Stimulated activated CD8-positive, alpha-beta memory T cell treated with anti-CD3 and anti-CD28 coated beads, Interleukin-15, amount 100 ng/mL, for 1 hour (primary cell): ENCODE data around the gene CRLF2.
"Not testable (repeated sequence)": the region's sequence is repeated elsewhere in the genome, so short reads cannot be mapped to it uniquely, and the experiment has no call there.

Experiments
- DNase-seq: peaks from one replicate; pipeline ENCODE4 v3.0.0-alpha.2; 2020; ENCODE audit warnings: low read depth

CRLF2 gene

DNA sequence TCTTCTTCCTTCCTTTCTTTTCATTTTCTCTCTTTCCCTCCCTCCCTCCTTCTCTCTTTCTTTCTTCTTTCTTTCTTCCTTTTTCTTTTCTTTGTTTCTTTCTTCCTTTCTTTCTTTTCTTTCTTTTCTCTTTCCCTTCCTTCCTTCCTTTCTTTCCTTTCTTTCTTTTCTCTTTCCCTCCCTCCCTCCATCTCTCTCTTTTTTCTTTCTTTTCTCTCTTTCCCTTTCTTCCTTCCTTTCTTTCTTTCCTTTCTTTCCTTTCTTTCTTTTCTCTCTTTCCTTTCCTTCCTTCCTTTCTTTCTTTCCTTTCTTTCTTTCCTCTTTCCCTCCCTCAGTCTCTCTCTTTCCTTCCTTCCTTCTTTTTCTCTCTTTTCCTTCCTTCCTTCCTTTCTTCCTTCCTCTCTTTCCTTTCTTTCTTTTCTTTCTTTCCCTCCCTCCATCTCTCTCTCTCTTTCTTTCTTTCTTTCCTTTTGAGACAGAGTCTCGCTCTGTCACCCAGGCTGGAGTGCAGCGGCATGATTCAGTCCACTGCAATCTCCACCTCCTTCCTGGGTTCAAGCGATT lies 44.4 kb downstream of the CRLF2 start:
- DNase-seq: no peak

DNA sequence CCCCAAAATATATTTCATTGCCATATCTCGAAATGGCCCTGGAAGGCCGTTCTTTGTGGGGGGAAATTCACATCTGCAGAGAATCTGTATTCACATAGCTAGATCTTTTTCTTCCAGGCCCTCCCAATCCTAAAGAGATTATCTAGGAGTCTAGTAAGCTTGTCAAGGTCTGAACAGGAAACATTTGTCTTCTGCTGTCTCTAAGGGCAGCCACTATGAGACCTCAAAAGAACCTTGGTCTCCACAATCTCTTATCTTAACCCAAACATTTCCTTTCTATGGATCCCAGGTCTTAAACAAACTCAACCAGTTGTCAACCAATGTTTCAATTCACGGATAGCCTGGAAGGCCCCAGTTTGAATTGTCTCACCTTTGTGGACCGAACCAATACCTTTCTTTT lies 45.0 kb downstream of the CRLF2 start:
- DNase-seq: no peak

DNA sequence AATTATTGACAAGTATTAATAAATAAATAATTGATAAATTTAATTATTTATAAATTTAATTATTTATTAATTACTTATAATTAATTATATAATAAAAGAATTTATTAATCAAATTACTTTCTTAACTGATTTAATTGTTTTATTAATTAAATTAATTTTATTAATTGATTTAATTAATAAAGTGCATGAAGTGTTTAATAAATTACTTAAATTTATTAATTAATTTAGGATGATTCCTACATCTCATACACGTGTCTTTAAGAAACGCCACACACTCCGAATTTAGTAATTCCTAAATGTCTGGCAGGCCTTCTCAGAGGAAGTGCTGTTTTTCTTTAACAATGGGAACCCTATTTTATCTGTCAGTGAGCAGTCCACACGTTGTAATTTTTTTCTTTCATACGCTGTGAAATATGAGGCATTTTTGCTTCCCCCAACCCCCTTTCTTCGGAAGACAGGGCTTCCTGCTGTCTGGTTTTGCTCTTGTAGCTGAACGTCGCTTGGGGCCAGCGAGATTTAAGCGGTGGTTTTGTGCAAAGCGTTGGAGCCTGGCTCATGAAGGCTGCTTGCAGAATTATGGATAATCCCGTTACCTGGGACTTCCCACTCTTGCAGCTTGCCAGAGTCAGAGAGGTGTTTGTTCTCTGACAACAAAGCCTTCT lies 46.8 kb downstream of the CRLF2 start:
- no peak for DNase-seq

DNA sequence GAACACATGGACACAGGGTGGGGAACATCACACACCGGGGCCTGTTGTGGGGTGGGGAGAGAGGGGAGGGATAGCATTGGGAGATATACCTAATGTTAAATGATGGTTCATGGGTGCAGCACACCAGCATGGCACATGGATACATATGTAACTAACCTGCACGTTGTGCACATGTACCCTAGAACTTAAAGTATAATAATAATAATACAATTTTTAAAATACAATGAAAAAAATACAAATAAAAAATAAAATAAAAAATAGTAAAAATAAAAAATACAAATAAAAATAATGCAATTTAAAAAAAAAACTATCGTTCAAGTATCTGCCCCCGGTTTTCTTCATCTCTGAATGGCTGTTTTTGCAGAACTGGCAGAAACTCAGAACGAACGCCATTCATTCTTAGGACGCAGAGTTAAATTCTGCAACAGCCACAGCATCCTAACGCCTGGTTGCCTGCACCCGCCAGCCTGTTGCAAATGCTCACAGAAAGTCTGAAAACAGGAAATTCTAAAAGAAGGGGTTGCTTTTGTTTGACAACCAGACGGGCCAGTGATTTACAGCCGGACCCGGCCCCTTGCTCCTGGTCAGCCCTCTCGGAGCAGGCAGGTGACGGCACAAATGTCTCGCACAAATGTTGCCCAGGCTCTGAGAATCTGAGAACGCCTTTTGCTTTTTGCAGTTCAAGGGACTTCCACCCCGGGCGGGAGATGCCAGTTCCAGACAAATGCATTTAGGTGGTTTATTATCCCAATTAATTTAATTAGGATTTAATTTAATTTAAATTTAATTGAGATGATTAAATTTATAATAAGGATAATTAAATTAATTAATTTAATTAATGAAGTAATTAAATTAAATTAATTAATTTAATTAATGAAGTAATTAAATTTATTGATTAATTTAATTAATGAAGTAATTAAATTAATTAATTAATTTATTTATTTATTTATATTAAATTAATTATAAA lies 47.8 kb downstream of the CRLF2 start:
- DNase-seq: no peak

DNA sequence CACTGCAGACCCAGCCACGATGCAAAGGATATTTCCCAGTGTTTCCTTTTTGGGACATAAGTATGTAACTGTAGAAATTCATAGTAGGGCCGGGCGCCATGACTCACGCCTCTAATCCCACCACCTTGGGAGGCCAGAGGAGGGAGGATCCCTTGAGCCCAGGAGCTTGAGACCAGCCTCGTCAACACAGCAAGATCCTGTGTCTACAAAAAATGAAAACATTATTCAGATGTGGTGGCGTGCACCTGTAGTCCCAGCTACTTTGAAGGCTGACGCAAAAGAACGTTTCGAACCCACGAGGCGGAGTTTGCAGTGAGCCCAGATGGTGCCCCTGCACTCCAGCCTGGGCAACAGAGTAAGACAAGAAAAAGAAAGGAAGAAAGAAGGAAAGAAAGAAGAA lies 49.2 kb downstream of the CRLF2 start:
- DNase-seq: no peak

DNA sequence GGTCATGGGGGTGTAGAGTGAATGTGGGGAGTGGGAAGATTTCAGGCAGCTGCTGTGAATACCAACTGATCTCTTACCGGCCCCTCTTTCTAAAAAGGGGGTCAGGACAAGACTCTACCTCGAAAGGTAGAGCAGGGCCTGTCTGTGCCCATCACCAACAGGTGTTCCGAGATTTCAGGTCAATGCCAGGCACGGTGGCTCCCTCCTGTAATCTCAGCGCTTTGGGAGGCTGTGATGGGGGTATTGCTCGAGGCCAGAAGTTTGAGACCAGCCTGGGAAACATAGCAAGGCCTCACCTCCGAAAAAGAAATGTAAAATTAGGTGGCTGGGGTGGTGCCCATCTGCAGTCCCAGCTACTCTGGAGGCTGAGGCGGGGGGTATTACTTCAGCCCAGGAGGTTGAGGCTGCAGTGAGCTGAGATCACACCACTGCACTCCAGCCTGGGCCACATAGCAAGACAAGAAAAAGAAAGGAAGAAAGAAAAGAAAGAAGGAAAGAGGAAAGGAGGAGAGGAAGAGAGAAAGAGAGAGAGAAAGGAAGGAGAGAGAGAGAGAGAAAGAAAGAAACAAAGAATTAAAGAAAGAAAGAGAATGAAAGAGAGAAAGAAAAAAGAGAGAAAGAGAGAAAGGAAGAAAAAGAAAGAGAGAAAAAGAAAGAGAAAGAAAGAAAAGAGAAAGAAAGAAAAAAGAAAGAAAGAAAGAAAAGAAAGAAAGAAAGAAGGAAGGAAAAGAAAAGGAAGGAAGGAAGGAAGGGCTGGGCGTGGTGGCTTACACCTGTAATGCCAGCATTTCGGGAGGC lies 50.1 kb downstream of the CRLF2 start:
- no peak for DNase-seq

DNA sequence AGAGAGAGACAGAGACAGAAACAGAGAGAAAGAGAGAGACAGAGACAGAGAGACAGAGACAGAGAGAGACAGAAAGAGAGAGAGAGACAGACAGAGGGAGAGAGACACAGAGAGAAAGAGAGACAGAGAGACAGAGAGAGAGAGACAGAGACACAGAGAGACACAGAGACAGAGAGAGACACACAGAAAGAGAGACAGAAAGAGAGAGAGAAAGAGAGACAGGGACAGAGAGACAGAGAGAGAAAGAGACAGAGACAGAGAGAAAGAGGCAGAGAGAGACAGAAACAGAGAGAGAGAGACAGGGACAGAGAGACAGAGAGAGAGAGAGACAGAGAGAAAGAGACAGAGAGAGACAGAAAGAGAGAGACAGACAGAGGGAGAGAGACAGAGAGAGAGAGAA lies 52.9 kb downstream of the CRLF2 start:
- no peak for DNase-seq

DNA sequence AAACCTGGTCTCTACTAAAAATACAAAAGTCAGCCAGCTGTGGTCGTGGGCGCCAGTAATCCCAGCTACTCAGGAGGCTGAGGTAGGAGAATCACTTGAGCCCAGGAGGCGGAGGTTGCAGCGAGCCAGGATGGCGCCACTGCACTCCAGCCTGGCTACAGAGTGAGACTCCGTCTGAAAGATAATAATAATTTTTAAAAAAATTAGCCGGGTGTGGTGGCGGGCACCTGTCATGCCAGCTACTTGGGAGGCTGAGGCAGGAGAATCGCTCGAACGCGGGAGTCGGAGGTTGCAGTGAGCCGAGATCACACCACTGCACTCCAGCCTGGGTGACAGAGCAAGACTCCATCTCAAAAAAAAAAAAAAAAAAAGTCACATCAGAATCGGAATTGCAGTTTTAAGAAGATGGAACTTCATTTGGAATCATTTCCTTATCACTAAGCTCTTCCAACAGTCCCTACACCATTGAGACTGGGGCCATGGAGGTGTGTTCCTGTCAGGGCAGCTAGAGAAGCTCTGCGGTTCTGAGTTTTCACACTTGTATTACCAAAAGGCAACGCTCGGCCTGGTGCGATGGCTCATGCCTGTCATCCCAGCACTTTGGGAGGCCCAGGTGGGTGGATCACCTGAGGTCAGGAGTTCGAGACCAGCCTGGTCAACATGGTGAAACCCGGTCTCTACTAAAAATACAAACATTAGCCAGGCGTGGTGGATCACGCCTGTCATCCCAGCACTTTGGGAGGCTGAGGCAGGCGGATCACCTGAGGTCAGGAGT lies 55.6 kb downstream of the CRLF2 start:
- not testable (repeated sequence) for DNase-seq

DNA sequence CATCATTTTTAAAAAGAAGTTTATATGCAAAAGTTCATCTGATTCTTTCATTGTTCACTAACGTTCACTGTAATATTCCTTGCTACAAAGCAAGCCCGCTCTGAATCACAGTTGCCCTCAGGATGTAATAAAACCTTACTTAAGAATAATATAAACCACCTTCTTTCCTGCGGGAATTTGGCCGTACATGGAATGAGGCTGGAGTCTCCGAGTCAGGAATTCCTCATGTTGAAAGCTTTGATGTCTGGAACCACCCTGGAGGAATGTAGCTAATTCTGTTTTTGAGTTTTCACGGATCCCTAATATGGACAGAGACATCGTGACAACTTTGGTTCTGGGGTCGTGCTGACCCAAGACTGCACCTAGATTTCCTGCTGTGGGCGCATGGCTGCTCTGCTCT lies 58.5 kb downstream of the CRLF2 start:
- DNase-seq: no peak

DNA sequence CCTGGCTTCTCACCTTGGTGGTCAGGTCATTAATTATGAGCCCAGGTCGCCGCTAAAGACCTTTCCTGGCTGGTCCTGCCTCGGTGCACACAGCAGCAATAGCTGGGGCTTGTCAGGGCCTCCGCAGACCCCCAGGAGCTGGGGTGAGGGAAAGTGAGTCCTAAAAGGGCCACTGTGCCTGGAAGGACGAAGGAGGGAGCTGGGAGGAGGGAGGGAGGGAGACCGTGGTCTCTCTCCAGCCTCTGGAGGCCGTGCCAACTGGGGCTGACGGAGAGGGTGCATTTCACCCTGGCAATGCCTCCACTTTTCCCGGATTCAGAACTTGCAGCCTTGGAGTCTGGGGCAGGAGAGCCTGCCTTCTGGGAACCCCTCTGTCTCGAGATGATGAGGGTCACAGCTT lies 60.4 kb downstream of the CRLF2 start:
- no peak for DNase-seq

DNA sequence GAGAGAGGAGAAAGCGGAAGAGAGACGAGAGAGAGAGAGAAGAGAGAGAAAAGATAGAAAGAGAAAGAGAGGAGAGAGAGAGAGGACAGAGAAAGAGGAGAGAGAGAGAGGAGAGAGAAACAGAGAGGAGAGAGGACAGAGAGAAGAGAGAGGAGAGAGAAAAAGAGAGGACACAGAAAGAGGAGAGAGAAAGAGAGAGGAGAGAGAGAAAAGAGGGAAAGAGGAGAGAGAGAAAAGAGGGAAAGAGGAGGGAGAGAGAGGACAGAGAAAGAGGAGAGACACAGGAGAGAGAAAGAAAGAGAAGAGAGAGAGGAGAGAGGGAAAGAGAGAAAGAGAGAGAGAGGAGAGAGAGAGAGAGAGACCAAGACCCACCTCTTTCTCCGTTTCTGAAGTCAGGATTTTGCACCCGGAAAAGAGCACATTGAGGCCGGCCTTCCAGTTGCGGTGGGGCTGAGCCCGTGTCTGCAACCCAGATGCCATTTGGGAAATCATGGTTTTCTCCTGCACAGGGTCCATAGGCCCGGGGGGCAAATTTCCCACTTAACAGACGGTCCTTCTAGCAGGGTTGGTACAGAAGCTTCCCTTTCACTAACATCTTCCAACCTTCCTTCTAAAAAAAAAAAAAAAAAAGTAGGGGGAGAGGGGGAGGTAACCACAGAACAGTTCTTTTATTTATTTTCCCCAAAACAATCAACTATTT lies 60.9 kb downstream of the CRLF2 start:
- no peak for DNase-seq

DNA sequence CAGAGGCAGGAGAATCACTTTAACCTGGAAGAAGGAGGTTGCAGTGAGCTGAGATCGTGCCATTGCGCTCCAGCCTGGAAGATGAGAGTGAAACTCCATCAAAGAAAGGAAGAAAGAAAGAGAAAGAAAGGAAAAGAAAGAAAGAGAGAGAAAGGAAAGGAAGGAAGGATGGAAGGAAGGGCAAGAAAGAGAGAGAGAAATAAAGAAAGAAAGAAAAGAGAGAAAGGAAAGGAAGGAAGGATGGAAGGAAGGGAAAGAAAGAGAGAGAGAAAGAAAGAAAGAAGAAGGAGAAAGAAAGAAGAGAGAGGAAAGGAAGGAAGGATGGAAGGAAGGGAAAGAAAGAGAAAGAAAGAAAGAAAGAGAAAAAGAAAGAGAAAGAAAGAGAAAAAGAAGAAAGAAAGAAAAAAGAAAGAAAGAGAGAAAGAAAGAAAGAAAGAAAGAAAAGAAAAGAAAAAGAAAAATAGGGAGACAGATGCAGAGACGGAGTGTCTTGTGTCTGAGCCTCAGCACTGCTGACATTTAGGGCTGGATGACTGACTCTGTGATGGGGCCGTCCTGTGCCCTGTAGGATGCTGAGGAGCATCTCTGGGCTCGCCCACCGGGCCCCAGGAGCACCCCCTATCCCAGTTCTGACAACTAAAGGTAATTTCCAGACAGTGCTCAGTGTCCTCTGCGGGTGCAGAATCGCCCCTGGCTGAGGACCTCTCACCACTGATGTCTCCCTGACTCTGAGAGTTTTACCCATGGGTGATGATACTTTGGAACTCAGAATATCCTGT lies 61.7 kb downstream of the CRLF2 start:
- DNase-seq: no peak

DNA sequence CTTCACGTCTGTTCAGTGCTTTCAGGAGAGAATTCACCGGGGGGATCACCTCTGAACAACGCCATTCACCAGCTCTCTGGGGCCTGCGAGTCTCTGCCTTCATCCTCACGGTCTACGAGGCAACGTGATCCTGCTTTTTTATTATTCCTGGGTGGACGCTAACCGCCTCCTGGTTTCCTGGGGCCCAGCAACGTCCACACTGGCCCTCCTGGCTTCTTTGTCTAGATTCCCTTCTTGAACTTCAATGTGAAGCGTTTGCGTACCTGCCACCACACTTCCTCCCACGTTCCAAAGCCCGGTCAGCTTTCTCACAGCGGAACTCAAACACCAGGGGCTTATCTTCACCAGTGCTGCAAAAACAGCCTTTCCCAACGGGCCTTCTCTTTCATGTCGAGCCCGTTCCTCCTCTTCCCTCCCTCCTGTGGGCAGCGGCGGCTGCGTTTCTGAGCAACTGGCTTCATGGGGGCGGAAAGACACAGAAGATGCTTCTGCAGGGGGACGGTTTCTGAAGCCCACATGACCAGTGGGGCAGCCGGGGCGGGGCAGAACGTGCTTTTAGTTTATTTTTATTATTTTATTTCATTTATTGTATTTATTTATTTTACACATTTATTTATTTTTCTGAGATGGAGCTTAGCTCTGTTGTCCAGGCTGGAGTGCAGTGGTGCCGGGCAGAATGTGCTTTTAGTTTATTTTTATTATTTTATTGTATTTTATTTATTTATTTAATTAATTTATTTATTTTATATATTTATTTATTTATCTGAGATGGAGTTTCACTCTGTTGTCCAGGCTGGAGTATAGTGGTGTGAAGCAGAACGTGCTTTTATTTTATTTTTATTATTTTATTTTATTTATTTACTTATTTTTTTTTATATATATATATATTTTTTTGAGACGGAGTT lies 64.6 kb downstream of the CRLF2 start:
- no peak for DNase-seq

DNA sequence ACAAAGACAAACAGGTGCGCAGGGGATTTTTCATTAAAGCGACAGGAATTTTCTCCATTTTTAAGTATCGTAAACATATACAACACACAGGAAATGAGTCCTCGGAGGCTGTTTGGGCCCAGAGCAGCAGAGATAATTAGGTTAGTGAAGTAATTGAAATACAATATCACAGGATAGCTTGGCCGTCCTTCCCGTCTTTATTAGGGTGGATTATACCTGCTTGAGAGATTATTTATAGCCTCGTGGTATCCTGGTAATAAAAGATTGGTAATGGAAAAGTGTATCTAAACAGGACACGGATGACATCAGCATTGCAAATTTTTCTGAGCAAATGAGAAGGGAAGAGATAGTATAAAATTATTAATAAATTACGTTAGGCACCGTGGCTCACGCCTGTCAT lies 68.2 kb downstream of the CRLF2 start:
- DNase-seq: no peak
